Measurements from ENCODE around the gene GOLPH3. TPM values are rescaled to one million over a fixed set of nuclear protein-coding genes. Genes with fewer than 3 reads are reported as not detected.

The GOLPH3 gene
- total RNA-seq, 1 donor: 44.2 TPM

DNA sequence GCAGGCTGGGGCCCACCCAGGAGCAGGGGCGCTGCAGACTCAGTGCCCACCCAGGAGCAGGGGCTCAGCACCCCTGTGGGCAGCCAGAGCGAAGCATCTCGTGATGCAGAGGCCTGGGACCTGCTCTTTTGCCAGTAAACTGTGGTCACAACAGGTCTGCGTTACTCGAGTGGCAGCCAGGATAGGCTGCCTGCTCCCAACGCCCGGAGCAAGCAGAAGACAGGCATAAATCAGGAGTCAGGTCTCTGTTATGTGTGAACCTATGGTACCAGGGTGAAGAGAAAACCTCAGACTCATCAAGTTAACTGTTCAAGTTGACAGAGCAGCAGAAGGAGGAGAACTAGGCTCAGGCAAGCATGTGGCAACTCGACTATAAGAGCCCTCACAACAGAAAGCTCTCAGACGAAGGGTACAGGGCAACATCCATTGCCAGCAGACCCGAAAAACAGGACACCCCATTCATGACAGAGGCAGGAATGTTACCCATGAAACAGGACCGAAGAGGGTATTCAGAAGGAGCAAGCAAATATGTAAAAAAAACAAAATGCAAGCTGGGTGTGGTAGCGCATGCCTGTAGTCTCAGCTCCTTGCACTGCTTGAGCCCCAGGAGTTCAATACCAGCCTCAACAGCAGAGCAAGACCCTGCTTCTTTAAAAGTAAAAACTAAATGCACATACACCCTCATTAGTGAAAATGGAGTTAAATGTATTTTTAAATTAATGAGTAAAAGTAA lies 71.7 kb downstream of the GOLPH3 start:
- H3K27me3 ChIP-seq (ENCODE audit: insufficient read depth, low read length): no peaks in the 10 kb centered on the region
- H3K9me3 ChIP-seq (ENCODE audit: low read depth, low read length): no peaks in the 10 kb centered on the region
- no peak overlapping the region for H3K4me3 ChIP-seq (ENCODE audit: low read length)
- no peaks in the 10 kb centered on the region for H3K4me1 ChIP-seq (ENCODE audit: insufficient read depth, low read length)

DNA sequence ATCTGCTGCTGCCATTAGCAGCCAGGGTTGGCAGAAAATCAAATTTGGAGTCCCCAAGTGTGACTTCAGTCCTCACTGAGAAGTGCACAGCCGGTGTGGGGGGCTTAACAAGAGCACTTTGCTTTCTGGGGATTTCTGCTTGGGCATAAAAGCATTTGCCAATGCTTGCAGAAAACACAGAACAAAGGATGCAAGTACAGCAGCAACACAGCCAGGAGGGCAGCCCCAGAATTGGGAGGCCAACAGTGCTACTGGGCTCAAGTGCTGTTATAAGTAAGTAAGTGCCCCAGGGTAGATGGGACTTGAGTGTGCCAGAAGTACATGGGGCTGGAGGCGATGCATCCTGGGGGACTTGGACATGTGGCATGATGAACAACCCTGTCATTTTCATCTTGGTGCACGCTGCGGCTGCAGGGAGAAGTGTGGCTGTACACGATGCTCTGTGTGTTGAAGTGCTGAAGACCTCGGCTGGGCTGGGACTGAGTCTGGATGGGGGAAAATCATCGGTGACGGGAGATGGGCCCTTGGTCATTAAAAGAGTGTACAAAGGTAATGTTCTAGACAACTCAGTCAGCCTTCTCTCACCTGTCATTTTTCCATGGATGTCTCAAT lies 73.3 kb downstream of the GOLPH3 start:
- Histone ChIP-seq H3K4me1 (ENCODE audit: insufficient read depth, low read length) (no peaks in the 10 kb centered on the region), H3K27me3 (ENCODE audit: insufficient read depth, low read length) (no peaks in the 10 kb centered on the region), H3K9me3 (ENCODE audit: low read depth, low read length) (no peaks in the 10 kb centered on the region), H3K4me3 (ENCODE audit: low read length) (no peak overlapping the region)

- Histone ChIP-seq H3K4me3 (ENCODE audit: low read length) (no peak overlapping the region), H3K4me1 (ENCODE audit: insufficient read depth, low read length) (no peaks in the 10 kb centered on the region), H3K9me3 (ENCODE audit: low read depth, low read length) (no peaks in the 10 kb centered on the region), H3K27me3 (ENCODE audit: insufficient read depth, low read length) (no peaks in the 10 kb centered on the region)
These were observed 73.9 kb downstream of the GOLPH3 start for GRCh38 chr5:32100230-32100629.

DNA sequence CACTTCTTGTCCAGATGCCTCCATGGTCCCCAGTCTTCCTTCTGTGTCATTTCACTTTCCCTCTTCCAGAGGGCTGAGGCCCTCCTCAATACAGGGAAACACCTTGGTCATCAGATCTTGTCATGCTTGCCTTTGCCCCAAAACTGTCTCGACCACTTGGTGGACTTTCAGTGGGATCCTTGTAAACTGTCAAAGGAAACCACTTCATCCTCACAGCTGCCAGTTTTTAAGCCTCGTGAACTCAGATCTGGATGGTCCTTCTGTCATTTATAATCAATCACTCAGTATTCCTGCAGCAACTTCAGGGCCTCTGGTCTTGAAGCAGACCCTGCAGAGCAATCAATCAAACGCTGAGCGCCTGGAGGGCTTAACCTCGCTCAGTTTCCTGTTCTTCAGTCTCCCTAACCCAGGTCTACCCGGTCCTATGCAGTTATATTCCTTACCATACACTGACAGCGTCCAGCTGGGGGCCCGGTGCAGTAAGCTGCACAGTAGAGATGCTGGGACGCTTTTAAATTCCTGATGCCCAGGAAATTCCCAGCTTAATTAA lies 74.6 kb downstream of the GOLPH3 start:
- Histone ChIP-seq H3K27me3 (ENCODE audit: insufficient read depth, low read length) (no peaks in the 10 kb centered on the region), H3K9me3 (ENCODE audit: low read depth, low read length) (no peaks in the 10 kb centered on the region), H3K4me1 (ENCODE audit: insufficient read depth, low read length) (no peaks in the 10 kb centered on the region), H3K4me3 (ENCODE audit: low read length) (no peak overlapping the region)

- H3K4me1 ChIP-seq (ENCODE audit: insufficient read depth, low read length): no peaks in the 10 kb centered on the region
- no peaks in the 10 kb centered on the region for H3K27me3 ChIP-seq (ENCODE audit: insufficient read depth, low read length)
- no peak overlapping the region for H3K4me3 ChIP-seq (ENCODE audit: low read length)
- H3K9me3 ChIP-seq (ENCODE audit: low read depth, low read length): no peaks in the 10 kb centered on the region
These were observed 75.2 kb downstream of the GOLPH3 start for GRCh38 chr5:32098890-32099310.

- no peak overlapping the region for H3K4me3 ChIP-seq (ENCODE audit: low read length)
- no peaks in the 10 kb centered on the region for H3K9me3 ChIP-seq (ENCODE audit: low read depth, low read length)
- no peaks in the 10 kb centered on the region for H3K4me1 ChIP-seq (ENCODE audit: insufficient read depth, low read length)
- no peaks in the 10 kb centered on the region for H3K27me3 ChIP-seq (ENCODE audit: insufficient read depth, low read length)
These were observed 75.8 kb downstream of the GOLPH3 start for GRCh38 chr5:32098291-32098690.

DNA sequence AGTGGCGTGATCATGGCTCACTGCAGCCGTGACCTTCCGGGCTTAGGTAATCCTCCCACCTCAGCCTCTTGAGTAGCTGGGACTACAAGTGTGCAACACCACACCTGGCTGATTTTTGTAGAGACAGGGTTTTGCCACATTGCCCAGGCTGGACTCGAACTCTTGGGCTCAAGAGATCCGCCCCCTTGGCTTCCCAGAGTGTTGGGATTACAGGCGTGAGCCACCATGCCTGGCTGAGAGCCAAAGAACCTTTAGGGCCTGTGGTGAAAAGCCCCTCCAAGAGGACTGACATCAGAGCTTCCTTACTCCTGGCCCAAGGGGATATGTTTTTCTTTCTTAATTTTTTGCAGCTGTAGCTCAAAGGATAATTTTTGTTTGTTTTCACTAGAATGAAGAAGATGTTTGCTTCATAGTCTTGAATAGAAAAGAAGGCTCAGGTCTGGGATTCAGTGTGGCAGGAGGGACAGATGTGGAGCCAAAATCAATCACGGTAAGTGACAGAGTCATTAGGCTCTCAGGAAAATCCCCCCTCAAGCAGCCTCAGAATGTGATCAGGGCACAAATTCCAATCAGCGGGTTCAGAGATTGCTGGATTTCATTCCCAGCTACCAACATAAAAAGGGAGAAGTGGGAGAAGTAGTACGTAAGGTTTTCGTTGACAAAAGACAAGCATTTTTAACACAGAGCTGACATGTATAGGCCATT lies 77.1 kb downstream of the GOLPH3 start:
- H3K27me3 ChIP-seq (ENCODE audit: insufficient read depth, low read length): no peaks in the 10 kb centered on the region
- no peaks in the 10 kb centered on the region for H3K9me3 ChIP-seq (ENCODE audit: low read depth, low read length)
- H3K4me1 ChIP-seq (ENCODE audit: insufficient read depth, low read length): no peaks in the 10 kb centered on the region
- H3K4me3 ChIP-seq (ENCODE audit: low read length): no peak overlapping the region

- H3K4me3 ChIP-seq (ENCODE audit: low read length): no peak overlapping the region
- H3K9me3 ChIP-seq (ENCODE audit: low read depth, low read length): no peaks in the 10 kb centered on the region
- no peaks in the 10 kb centered on the region for H3K4me1 ChIP-seq (ENCODE audit: insufficient read depth, low read length)
- no peaks in the 10 kb centered on the region for H3K27me3 ChIP-seq (ENCODE audit: insufficient read depth, low read length)
These were observed 78.9 kb downstream of the GOLPH3 start for GRCh38 chr5:32095261-32095671.

DNA sequence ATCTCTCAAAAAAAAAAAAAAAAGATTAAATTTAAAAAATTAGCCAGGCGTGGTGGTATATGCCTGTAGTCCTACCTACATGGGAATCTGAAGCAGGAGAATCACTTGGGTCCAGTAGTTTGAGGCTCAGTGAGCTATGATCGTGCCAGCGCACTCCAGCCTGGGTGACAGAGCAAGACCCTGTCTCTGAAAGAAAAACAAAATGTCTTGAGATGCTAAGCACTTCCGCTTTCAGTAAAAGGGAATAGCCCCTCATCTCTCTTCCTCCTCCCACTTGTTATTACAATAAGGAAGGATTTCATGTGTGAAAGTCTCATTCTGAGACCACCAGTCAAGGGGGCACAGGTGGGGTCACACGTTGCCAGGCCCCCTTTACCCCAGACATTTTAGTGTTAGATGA lies 79.4 kb downstream of the GOLPH3 start:
- Histone ChIP-seq H3K27me3 (ENCODE audit: insufficient read depth, low read length) (no peaks in the 10 kb centered on the region), H3K4me1 (ENCODE audit: insufficient read depth, low read length) (no peaks in the 10 kb centered on the region), H3K9me3 (ENCODE audit: low read depth, low read length) (no peaks in the 10 kb centered on the region)

GRCh38 chr5:32092938-32093812 lies 80.9 kb downstream of the GOLPH3 start:
- H3K27me3 ChIP-seq (ENCODE audit: insufficient read depth, low read length): no peaks in the 10 kb centered on the region
- H3K4me3 ChIP-seq (ENCODE audit: low read length): no peak overlapping the region
- H3K9me3 ChIP-seq (ENCODE audit: low read depth, low read length): no peaks in the 10 kb centered on the region
- H3K4me1 ChIP-seq (ENCODE audit: insufficient read depth, low read length): no peaks in the 10 kb centered on the region

More for the DNA sequence above, 79.4 kb downstream of the GOLPH3 start:
- H3K4me3 ChIP-seq (ENCODE audit: low read length): no peak overlapping the region

DNA sequence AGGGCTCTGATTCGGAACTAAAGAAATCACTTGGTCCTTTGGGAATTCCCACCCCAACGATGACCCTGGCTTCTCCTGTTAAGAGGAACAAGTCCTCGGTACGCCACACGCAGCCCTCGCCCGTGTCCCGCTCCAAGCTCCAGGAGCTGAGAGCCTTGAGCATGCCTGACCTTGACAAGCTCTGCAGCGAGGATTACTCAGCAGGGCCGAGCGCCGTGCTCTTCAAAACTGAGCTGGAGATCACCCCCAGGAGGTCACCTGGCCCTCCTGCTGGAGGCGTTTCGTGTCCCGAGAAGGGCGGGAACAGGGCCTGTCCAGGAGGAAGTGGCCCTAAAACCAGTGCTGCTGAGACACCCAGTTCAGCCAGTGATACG lies 83.4 kb downstream of the GOLPH3 start:
- no peaks in the 10 kb centered on the region for H3K9me3 ChIP-seq (ENCODE audit: low read depth, low read length)
- no peak overlapping the region for H3K4me3 ChIP-seq (ENCODE audit: low read length)
- no peaks in the 10 kb centered on the region for H3K27me3 ChIP-seq (ENCODE audit: insufficient read depth, low read length)
- H3K4me1 ChIP-seq (ENCODE audit: insufficient read depth, low read length): no peaks in the 10 kb centered on the region

DNA sequence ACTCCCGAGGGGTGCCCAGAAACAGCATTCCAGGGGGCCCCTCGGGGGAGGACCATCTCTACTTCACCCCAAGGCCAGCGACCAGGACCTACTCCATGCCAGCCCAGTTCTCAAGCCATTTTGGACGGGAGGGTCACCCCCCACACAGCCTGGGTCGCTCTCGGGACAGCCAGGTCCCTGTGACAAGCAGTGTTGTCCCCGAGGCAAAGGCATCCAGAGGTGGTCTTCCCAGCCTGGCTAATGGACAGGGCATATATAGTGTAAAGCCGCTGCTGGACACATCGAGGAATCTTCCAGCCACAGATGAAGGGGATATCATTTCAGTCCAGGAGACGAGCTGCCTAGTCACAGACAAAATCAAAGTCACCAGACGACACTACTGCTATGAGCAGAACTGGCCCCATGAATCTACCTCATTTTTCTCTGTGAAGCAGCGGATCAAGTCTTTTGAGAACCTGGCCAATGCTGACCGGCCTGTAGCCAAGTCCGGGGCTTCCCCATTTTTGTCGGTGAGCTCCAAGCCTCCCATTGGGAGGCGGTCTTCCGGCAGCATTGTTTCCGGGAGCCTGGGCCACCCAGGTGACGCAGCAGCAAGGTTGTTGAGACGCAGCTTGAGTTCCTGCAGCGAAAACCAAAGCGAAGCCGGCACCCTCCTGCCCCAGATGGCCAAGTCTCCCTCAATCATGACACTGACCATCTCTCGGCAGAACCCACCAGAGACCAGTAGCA lies 83.9 kb downstream of the GOLPH3 start:
- Histone ChIP-seq H3K27me3 (ENCODE audit: insufficient read depth, low read length) (no peaks in the 10 kb centered on the region), H3K4me1 (ENCODE audit: insufficient read depth, low read length) (no peaks in the 10 kb centered on the region), H3K4me3 (ENCODE audit: low read length) (no peak overlapping the region), H3K9me3 (ENCODE audit: low read depth, low read length) (no peaks in the 10 kb centered on the region)

GRCh38 chr5:32089146-32090000 lies 84.7 kb downstream of the GOLPH3 start:
- no peaks in the 10 kb centered on the region for H3K9me3 ChIP-seq (ENCODE audit: low read depth, low read length)
- no peaks in the 10 kb centered on the region for H3K4me1 ChIP-seq (ENCODE audit: insufficient read depth, low read length)
- no peaks in the 10 kb centered on the region for H3K27me3 ChIP-seq (ENCODE audit: insufficient read depth, low read length)
- no peak overlapping the region for H3K4me3 ChIP-seq (ENCODE audit: low read length)

Data from mononuclear cell (primary cell).